HFF-Myc (cell line): Measurements from ENCODE around the gene OSBP.
A peak's percentile ranks its signal among the peaks of the same experiment; 100 is the strongest.
"Not testable (repeated sequence)": the region's sequence is repeated elsewhere in the genome, so short reads cannot be mapped to it uniquely, and the experiment has no call there.

ENCODE experiments used
- DNase-seq: peaks from one replicate; pipeline ENCODE4 v3.0.0-alpha.2; 2011; ENCODE audit warnings: low read depth; ENCODE audit errors: extremely low read depth
- H3K4me3 ChIP-seq: replicated peaks from 2 replicates; pipeline ENCODE4 v1.5.1; 2011; ENCODE audit warnings: low read depth, mild to moderate bottlenecking, control low read depth, low read length
- CTCF ChIP-seq: IDR thresholded peaks from 2 replicates; pipeline ENCODE4 v1.5.1; 2012; ENCODE audit warnings: mild to moderate bottlenecking, low read depth, low read length, control low read depth; ENCODE audit errors: missing control alignments

OSBP gene

DNA sequence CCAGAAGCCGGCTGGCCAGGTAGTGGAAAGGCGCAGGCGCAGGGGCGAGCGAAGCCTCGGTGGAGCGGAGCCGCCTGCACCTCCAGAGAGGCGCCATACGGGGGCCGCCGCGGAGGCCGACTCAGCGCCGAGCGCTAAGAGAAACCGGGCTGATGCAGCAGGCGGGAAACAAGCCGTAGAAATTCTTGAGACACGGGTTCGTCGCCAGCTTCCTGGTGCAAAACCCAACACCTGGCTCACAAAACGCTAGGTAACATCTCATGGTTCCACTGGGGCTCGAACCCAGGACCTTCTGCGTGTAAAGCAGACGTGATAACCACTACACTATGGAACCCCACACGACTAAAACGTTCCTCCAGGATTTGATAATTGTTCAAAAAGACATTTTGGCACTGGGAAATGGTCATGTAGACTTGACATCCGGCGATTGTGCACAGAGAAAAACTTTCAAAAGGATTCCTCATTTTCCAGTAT is 65.2 kb downstream of the OSBP start:
- DNase-seq: peak; percentile 96
- H3K4me3 ChIP-seq: peak overlapping the region; percentile 52
- peak; percentile 18 for TF ChIP-seq CTCF

DNA sequence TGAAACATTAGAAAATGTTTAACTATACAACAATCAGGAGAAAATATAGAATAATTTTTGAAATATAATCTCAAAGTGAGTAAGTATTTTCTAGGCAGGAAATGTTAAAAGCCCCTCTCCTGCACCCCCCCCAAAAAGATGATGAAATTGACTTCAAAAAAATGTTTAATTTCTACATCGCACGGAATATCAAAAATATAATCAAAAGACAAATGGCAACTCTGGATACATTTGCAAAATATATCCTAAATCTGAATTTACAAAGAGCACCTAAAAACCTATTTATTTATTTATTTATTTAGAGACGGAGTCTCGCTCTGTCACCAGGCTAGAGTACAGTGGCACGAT is 67.3 kb downstream of the OSBP start:
- H3K4me3 ChIP-seq: no peak overlapping the region
- no peak for TF ChIP-seq CTCF
- no peak for DNase-seq

DNA sequence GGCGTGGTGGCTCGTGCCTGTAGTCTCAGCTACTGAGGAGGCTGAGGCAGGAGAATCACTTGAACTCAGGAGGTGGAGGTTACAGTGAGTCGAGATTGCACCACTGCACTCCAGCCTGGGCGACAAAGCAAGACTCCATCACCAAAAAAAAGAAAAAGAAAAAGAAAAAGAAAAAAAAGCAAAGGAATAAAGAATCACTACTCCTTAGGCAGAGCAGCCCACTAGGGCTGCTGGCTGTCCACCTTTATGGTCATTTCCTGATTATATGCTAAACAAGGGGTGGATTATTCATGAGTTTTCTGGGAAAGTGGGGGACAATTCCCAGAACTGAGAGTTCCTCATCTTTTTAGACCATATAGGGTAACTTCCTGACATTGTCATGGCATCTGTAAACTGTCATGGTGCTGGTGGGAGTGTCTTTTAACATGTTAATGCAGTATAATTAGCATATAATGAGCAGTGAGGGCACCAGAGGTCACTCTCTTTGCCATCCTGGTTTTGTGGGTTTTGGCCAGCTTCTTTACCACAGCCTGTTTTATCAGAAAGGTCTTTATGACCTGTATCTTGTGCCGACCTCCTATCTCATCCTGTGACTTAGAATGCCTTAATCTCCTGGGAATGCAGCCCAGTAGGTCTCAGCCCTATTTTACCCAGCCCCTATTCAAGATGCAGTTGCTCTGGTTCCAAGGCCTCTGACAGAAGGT is 67.8 kb downstream of the OSBP start:
- not testable (repeated sequence) for H3K4me3 ChIP-seq, DNase-seq

DNA sequence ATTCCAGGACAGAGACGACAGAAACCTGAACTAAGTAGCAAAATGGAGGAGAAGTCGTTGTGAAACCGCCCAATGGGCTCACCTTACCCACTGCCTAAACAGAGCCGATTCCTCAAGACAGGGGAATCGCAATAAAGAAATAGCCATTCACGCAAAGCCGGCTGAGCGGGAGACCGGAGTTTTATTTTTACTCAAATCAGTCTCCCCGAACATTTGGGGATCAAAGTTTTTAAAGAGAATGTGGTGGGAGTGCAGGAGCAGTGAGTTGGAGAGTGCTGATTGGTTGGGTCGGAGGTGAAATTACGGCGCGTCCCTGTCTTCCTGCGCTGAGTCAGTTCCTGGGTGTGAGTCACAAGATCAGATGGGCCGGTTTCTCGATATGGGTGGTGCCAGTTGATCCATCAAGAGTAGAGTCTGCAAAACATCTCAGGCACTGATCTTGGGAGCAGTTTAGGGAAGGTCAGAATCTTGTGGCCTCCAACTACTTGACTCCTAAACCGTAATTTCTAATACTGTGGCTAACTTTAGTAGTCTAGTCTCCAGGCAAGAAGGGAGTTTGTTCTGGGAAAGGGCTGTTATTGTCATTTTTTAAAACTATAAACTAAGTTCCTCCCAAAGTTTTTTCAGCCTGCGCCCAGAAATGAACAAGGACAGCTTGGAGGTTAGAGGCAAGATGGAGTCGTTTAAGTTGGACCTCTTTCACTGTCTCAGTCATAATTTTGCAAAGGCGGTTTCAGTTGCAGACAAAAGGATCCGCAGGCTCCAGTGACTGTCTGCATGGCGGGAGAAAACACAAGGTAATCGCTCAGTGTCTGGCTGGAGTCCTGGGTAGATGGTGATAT is 70.2 kb downstream of the OSBP start:
- H3K4me3 ChIP-seq: no peak overlapping the region
- no peak for TF ChIP-seq CTCF
- peak; percentile 27 for DNase-seq

- no peak overlapping the region for H3K4me3 ChIP-seq
- TF ChIP-seq CTCF: no peak
- DNase-seq: no peak
Observed at GRCh38 chr11:59544869-59545178, 70.8 kb downstream of the OSBP start.

DNA sequence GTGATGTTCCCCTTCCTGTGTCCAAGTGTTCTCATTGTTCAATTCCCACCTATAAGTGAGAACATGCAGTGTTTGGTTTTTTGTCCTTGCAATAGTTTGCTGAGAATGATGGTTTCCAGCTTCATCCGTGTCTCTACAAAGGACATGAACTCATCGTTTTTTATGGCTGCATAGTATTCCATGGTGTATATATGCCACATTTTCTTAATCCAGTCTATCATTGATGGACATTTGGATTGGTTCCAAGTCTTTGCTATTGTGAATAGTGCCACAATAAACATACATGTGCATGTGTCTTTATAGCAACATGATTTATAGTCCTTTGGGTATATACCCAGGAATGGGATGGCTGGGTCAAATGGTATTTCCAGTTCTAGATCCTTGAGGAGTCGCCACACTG is 71.9 kb downstream of the OSBP start:
- not testable (repeated sequence) for H3K4me3 ChIP-seq, DNase-seq

DNA sequence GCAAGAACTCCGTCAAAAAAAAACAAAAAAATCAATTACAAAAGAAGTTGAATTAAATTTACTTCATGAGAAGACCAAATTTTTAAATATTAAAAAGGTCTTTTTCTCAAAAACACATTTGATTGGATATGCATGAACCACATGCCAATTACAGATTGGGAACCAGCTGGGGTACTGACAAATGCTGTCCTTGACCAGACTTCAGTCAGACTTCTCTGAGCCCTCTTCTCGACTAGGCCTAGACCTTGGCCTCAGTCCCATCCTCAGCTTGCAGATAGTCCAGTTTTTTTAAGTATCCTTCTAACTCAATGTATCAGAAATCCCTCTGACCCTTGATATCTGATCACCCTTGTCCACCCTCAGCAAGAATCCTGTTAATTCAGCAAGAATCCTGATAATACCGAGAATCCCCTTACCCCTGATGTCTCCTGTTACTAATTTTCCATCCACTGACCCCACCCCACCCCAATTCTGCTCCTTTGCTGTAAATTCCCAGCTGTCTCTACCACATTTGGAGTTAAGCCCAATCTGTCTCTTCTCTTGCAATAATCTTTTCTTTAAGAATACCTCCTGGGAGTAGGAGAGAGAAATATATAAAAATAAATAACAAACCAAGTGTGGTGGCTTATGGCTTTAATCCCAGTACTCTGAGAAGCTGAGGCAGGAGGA is 73.3 kb downstream of the OSBP start:
- DNase-seq: no peak
- TF ChIP-seq CTCF: no peak

More for the DNA sequence above, 73.3 kb downstream of the OSBP start:
- no peak overlapping the region for H3K4me3 ChIP-seq
